ENCODE measurements around the gene CDC34.

GRCh38 chr19:560121-560520 is 28.6 kb downstream of the CDC34 start:
- TF ChIP-seq CTCF (IDR thresholded peaks at IDR 0.05), result no peak
- TF ChIP-seq POLR2AphosphoS5 (IDR thresholded peaks at IDR 0.05), result no peak
